GM06990 (cell line): ENCODE measurements around the gene GLIS1.

ENCODE experiments used
- DNase-seq: peaks from one replicate; pipeline ENCODE4 v3.0.0-alpha.2; 2011; ENCODE audit not compliant: insufficient read length; ENCODE audit errors: extremely low read depth
- H3K27me3 ChIP-seq: replicated peaks from 2 replicates; pipeline ENCODE4 v1.6.0; 2011; ENCODE audit warnings: low read length; ENCODE audit not compliant: control insufficient read depth, insufficient read depth
- H3K36me3 ChIP-seq: 2 replicates; pipeline ENCODE4 v1.5.1; 2011; ENCODE audit warnings: low read length; ENCODE audit not compliant: control insufficient read depth, insufficient read depth
- H3K4me3 ChIP-seq: replicated peaks from 2 replicates; pipeline ENCODE4 v1.5.1; 2011; ENCODE audit warnings: low read depth, mild to moderate bottlenecking, control low read depth, low read length
- CTCF ChIP-seq: IDR thresholded peaks from 2 replicates; pipeline ENCODE4 v1.5.1; 2011; ENCODE audit warnings: low read length, control low read depth, mild to moderate bottlenecking, inconsistent platforms; ENCODE audit not compliant: insufficient read depth, poor library complexity, severe bottlenecking

GLIS1 gene

GRCh38 chr1:53476579-53476978, 262.4 kb downstream of the GLIS1 start:
- no peak for TF ChIP-seq CTCF
- DNase-seq = no peak

DNA sequence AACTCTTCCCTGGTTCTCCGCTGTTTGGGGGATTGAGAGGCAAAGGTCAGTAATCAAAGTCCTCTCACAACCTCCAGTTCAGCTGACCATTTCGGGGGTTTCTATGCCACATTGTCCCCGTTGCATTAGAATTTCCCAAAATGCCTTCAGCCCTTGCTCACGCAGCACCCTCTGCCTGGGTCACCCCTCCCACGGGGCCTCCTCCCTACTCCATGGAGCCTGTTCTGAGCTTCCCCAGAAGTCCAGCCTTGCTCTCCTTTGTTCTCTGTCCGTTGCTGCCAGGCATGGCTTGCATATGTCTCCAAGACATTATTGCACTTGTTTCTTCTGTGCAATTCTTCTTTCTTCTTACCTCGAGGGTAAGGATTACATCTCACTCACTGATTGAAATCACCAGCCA, 263.3 kb downstream of the GLIS1 start:
- no peak for TF ChIP-seq CTCF
- Histone ChIP-seq H3K36me3 (no peaks in the 10 kb centered on the region), H3K4me3 (no peak overlapping the region), H3K27me3 (no peaks in the 10 kb centered on the region; the same call in none of the 2 replicates)
- no peak for DNase-seq

More at GRCh38 chr1:53476579-53476978, 262.4 kb downstream of the GLIS1 start:
- no peaks in the 10 kb centered on the region for H3K36me3 ChIP-seq
- H3K4me3 ChIP-seq = no peak overlapping the region
- no peaks in the 10 kb centered on the region; the same call in none of the 2 replicates for H3K27me3 ChIP-seq

GRCh38 chr1:53473463-53473862, 265.5 kb downstream of the GLIS1 start:
- no peaks in the 10 kb centered on the region; the same call in none of the 2 replicates for H3K27me3 ChIP-seq
- no peaks in the 10 kb centered on the region for H3K36me3 ChIP-seq
- no peak for DNase-seq
- TF ChIP-seq CTCF = no peak
- H3K4me3 ChIP-seq = no peak overlapping the region

GRCh38 chr1:53471000-53471399, 268.0 kb downstream of the GLIS1 start:
- Histone ChIP-seq H3K27me3 (no peaks in the 10 kb centered on the region; the same call in none of the 2 replicates), H3K36me3 (no peaks in the 10 kb centered on the region), H3K4me3 (no peak overlapping the region)
- no peak for DNase-seq
- TF ChIP-seq CTCF = no peak

DNA sequence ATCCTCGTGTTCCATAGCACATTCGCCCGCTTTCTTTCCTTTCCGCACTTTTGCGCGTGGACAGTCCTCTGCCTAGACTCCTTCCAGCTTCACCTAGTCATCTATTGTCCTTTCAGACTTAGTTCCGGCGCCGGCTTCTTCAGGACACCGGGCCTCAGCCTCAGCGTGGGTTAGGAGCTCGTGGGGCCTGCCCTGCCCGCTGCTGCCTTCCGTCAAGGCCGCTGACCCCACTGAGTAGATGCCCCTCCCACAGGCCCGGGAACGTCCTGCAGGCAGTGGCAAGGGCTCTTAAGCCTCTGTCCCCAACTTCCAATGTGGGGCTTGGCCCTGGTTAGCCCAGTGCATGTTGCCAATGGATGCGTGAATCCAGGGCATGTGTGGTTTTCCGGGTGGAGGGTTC, 268.4 kb downstream of the GLIS1 start:
- Histone ChIP-seq H3K36me3 (no peaks in the 10 kb centered on the region), H3K4me3 (no peak overlapping the region), H3K27me3 (no peaks in the 10 kb centered on the region; the same call in none of the 2 replicates)
- DNase-seq = no peak
- TF ChIP-seq CTCF = no peak

- Histone ChIP-seq H3K4me3 (no peak overlapping the region), H3K27me3 (no peaks in the 10 kb centered on the region; the same call in 1 of the 2 replicates), H3K36me3 (no peaks in the 10 kb centered on the region)
- no peak for DNase-seq
- TF ChIP-seq CTCF = peak; percentile 6
Measured at GRCh38 chr1:53470155-53470554, 268.8 kb downstream of the GLIS1 start.
